MCF 10A (cell line): ENCODE data around the gene KIAA1549. TPM values are rescaled to one million over a fixed set of nuclear protein-coding genes. Genes with fewer than 3 reads are reported as not detected.
A peak's percentile ranks its signal among the peaks of the same experiment; 100 is the strongest.

Experiments
- BruUV-seq: library from RNA; stranded (reverse); fragments of 400-500 nt; replicated peaks from 2 replicates; lab custom pipeline; 2021; lab: Mats Ljungman, UMichigan
- CTCF ChIA-PET: fragments of 300-600 bp; sonication (Branson Sonifier 250); formaldehyde crosslinking; extraction: SDS; loops from one replicate; lab custom pipeline; 2021; ENCODE audit warnings: antibody characterized with exemption, inconsistent platforms; lab: Yijun Ruan, JAX
- POLR2A ChIA-PET: fragments of 300-600, 350-650 bp; sonication (Branson Sonifier 250); formaldehyde crosslinking; extraction: SDS; loops from one replicate; lab custom pipeline; 2020; ENCODE audit warnings: antibody characterized with exemption, inconsistent platforms; lab: Yijun Ruan, JAX
- DNase-seq: peaks from one replicate; pipeline ENCODE4 v3.0.0-alpha.2; 2018; ENCODE audit not compliant: unreplicated experiment
- H3K27ac Mint-ChIP-seq: one replicate; pipeline ENCODE4 v1.8.0; 2022; ENCODE audit warnings: mild to moderate bottlenecking, low read depth, mixed read lengths; ENCODE audit not compliant: unreplicated experiment
- H3K27me3 Mint-ChIP-seq: one replicate; pipeline ENCODE4 v1.8.0; 2022; ENCODE audit warnings: mixed read lengths; ENCODE audit not compliant: insufficient read depth, unreplicated experiment
- H3K36me3 Mint-ChIP-seq: one replicate; pipeline ENCODE4 v1.8.0; 2022; ENCODE audit warnings: mild to moderate bottlenecking, moderate library complexity, mixed read lengths; ENCODE audit not compliant: insufficient read depth, unreplicated experiment
- H3K4me1 Mint-ChIP-seq: one replicate; pipeline ENCODE4 v1.8.0; 2022; ENCODE audit warnings: mixed read lengths; ENCODE audit not compliant: insufficient read depth, unreplicated experiment
- H3K4me3 Mint-ChIP-seq: one replicate; pipeline ENCODE4 v1.8.0; 2022; ENCODE audit warnings: mild to moderate bottlenecking, moderate library complexity, mixed read lengths; ENCODE audit not compliant: unreplicated experiment
- H3K9me3 Mint-ChIP-seq: one replicate; pipeline ENCODE4 v1.8.0; 2022; ENCODE audit warnings: mixed read lengths; ENCODE audit not compliant: unreplicated experiment
- intact Hi-C: fragments of 100-400 bp; cut with micrococcal nuclease; formaldehyde crosslinking; loops from 2 replicates; pipeline ENCODE4 v1.14.1; 2022
- total RNA-seq: library from RNA; stranded (reverse); gene quantifications from 2 replicates; pipeline ENCODE4 v1.2.3, GENCODE V29; 2022
- TF ChIP-seq, protein P1 (sequence below): fragments of 200-600 bp; IDR thresholded peaks from one replicate; pipeline ENCODE4 v1.8.0; 2022; ENCODE audit warnings: antibody characterized with exemption, mild to moderate bottlenecking; ENCODE audit not compliant: unreplicated experiment

KIAA1549 gene
- total RNA-seq, 1 experiment from 2014 or later, result 7.1 TPM

DNA sequence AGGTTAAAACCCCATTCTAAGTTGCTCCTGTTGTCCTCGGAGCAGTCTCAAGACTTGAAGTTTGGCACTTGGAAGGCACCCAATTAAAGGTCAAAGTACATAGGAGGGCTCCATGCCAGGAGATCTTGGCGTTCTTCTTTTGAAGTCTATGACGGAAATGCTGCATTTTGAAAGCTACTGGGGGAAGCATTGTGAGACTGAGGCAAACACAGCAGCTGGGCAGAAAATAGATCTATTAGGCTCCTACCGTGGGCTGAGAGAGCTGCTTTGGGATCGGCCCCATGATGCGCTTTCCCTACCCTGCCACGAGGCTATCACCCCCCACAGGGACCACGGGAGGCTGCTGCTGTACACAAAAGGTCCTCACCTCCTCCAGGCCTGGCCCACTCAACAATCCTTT, 20.0 kb downstream of the KIAA1549 start:
- H3K4me1 Mint-ChIP-seq, result peaks cover 23% of the 10 kb centered on the region
- no peaks in the 10 kb centered on the region for H3K9me3 Mint-ChIP-seq
- DNase-seq, result peak; percentile 44
- ChIA-PET POLR2A (interaction anchor here (1.0 kb wide), 1 partner anchor 66 kb away, joined by 4 read pairs; no protein-coding TSS in a partner anchor), CTCF (no interaction called here)
- intact Hi-C loops, result no loop called here
- H3K4me3 Mint-ChIP-seq, result no peak overlapping the region
- no peaks in the 10 kb centered on the region for H3K27me3 Mint-ChIP-seq
- no peaks in the 10 kb centered on the region for H3K36me3 Mint-ChIP-seq
- BruUV-seq, result no TSS peak
- H3K27ac Mint-ChIP-seq, result peak overlapping the region; percentile 20
- TF ChIP-seq, protein P1, sequence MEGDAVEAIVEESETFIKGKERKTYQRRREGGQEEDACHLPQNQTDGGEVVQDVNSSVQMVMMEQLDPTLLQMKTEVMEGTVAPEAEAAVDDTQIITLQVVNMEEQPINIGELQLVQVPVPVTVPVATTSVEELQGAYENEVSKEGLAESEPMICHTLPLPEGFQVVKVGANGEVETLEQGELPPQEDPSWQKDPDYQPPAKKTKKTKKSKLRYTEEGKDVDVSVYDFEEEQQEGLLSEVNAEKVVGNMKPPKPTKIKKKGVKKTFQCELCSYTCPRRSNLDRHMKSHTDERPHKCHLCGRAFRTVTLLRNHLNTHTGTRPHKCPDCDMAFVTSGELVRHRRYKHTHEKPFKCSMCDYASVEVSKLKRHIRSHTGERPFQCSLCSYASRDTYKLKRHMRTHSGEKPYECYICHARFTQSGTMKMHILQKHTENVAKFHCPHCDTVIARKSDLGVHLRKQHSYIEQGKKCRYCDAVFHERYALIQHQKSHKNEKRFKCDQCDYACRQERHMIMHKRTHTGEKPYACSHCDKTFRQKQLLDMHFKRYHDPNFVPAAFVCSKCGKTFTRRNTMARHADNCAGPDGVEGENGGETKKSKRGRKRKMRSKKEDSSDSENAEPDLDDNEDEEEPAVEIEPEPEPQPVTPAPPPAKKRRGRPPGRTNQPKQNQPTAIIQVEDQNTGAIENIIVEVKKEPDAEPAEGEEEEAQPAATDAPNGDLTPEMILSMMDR, result no peak

DNA sequence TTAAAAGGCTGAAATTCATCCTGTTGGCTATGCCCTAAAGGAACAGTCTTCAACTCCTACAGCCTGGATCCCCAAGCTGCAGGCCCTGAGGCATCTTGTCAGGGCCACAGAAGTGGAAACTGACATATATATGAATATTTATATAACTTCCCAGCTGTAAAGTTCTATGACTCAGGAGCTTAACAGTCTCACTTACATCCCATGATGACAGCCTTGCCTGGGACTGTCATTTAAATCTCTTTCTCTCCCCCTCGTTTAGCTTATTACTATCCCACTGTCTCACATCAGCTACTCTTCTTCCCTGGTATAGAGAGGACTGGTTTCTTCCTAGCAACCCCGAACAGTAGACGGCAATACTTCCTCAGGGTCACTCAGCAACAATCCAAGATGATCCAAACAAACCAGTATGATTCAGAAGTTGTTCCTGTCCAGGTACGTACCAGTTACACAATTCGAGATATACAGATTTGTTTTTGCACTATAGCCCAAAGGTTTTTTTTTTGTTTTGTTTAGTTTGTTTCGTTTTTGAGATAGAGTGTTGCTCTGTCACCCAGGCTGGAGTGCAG, 22.7 kb downstream of the KIAA1549 start:
- intact Hi-C loops, result no loop called here
- CTCF ChIA-PET, result interaction anchor here (0.7 to 1.4 kb wide), 3 partner anchors 12 to 72 kb away, joined by 3 to 5 read pairs (median 5); no protein-coding TSS in a partner anchor
- Mint-ChIP-seq H3K9me3 (no peaks in the 10 kb centered on the region), H3K36me3 (no peaks in the 10 kb centered on the region), H3K27ac (peak overlapping the region; percentile 96), H3K4me3 (peak overlapping the region; percentile 58), H3K4me1 (peaks cover 23% of the 10 kb centered on the region), H3K27me3 (no peaks in the 10 kb centered on the region)
- POLR2A ChIA-PET, result interaction anchor here (0.6 to 1.5 kb wide), 7 partner anchors 21 to 117 kb away, joined by 3 to 5 read pairs (median 4); partner anchors contain the start of gene KIAA1549
- TF ChIP-seq, protein P1, result no peak
- BruUV-seq, result no TSS peak
- peak; percentile 81 for DNase-seq

DNA sequence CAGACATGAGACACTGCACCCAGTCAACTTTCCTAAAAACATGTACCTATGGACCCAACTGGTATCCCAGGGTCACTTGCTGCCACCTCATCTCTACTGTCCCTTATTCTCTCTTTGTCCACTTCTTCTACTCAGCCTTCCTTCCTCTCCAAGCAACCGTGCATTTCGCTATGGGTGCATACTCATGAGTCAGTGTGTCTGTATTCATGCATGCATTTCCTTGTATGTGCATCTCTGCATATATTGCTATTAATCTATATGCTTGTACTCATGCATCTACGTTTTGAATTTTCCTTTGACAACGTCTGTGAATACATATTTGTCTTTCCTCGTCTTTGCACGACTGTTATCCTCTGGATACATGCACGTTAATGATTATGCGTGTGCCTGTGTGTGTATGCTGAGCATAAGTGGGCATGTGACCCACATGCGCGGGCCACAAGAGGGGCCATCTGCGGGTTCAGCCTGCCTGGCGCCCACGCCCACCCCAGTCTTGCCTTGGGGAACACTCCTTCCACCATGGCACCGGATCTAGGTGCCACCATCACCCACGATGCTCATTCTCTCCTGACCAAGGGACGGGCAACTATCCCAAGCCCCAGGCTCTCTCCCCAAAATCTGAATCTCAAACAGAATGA, 23.3 kb downstream of the KIAA1549 start:
- ChIA-PET CTCF (interaction anchor here (0.6 to 1.4 kb wide), 4 partner anchors 11 to 219 kb away, joined by 3 to 5 read pairs (median 5); no protein-coding TSS in a partner anchor), POLR2A (interaction anchor here (0.6 to 1.5 kb wide), 8 partner anchors 21 to 164 kb away, joined by 3 to 5 read pairs (median 4); partner anchors contain the start of gene KIAA1549)
- no peak for DNase-seq
- Mint-ChIP-seq H3K9me3 (no peaks in the 10 kb centered on the region), H3K36me3 (no peaks in the 10 kb centered on the region), H3K4me3 (no peak overlapping the region), H3K27me3 (no peaks in the 10 kb centered on the region), H3K27ac (peak overlapping the region; percentile 96), H3K4me1 (peaks cover 19% of the 10 kb centered on the region)
- TF ChIP-seq, protein P1, result no peak
- BruUV-seq, result TSS peak; percentile 93
- intact Hi-C loops, result no loop called here

DNA sequence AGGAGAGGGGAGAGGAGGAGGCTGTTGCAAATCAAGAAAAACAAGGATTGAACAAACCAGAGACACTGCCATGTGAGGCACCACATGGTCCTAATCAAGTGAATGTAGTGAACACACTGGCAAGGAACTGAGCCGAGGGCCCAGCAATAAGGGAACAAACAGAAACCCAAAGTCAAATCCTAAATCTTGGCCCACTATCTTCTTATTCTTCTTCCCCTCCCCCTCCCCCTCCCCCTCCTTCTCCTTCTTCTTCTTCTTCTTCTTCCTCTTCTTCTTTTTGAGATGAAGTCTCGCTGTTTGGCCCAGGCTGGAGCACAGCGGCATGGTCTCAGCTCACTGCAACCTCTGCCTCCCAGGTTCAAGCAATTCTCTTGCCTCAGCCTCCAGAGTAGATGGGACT, 24.0 kb downstream of the KIAA1549 start:
- TF ChIP-seq, protein P1, result no peak
- intact Hi-C loops, result no loop called here
- H3K27me3 Mint-ChIP-seq, result no peaks in the 10 kb centered on the region
- POLR2A ChIA-PET, result interaction anchor here (0.6 kb wide), 1 partner anchor 163 kb away, joined by 3 read pairs; no protein-coding TSS in a partner anchor
- no TSS peak for BruUV-seq
- CTCF ChIA-PET, result interaction anchor here (0.6 to 0.8 kb wide), 2 partner anchors 60 to 219 kb away, joined by 3 to 5 read pairs; no protein-coding TSS in a partner anchor
- H3K36me3 Mint-ChIP-seq, result no peaks in the 10 kb centered on the region
- H3K9me3 Mint-ChIP-seq, result no peaks in the 10 kb centered on the region
- H3K4me1 Mint-ChIP-seq, result peaks cover 21% of the 10 kb centered on the region
- no peak overlapping the region for H3K27ac Mint-ChIP-seq
- H3K4me3 Mint-ChIP-seq, result no peak overlapping the region
- DNase-seq, result no peak
